Measurements from ENCODE around the gene UBE2F. TPM values are rescaled to one million over a fixed set of nuclear protein-coding genes. Genes with fewer than 3 reads are reported as not detected.

The UBE2F gene
- total and polyA plus RNA-seq, 3 donors from 2014 or later, result 68.3 to 77.8 (median 72.8) TPM

DNA sequence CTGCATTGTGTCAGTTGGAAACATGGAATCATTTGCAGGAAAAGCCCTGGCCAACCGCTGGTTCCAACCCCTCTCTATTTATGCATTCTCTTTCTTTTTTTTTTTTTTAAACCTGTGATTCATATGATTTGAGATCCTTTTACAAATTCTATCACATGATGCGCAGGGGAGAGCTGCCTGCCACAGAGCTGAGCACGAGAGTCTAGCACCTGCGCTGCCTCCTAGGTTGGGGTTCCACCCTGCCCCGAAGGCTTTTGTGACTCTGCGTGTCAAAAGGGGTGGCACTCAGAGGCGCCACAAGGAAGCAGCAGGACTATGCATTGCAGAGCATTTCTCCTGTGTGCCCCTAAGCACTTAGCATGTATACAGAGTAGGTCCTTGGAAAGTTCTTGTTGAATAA is 116.0 kb downstream of the UBE2F start:
- TF ChIP-seq POLR2A (IDR thresholded peaks at IDR 0.05), result no peak
- TF ChIP-seq, protein P1, sequence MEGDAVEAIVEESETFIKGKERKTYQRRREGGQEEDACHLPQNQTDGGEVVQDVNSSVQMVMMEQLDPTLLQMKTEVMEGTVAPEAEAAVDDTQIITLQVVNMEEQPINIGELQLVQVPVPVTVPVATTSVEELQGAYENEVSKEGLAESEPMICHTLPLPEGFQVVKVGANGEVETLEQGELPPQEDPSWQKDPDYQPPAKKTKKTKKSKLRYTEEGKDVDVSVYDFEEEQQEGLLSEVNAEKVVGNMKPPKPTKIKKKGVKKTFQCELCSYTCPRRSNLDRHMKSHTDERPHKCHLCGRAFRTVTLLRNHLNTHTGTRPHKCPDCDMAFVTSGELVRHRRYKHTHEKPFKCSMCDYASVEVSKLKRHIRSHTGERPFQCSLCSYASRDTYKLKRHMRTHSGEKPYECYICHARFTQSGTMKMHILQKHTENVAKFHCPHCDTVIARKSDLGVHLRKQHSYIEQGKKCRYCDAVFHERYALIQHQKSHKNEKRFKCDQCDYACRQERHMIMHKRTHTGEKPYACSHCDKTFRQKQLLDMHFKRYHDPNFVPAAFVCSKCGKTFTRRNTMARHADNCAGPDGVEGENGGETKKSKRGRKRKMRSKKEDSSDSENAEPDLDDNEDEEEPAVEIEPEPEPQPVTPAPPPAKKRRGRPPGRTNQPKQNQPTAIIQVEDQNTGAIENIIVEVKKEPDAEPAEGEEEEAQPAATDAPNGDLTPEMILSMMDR (IDR thresholded peaks at IDR 0.05), result no peak
- Histone ChIP-seq H3K9me3 (no peaks in the 10 kb centered on the region), H3K27ac (no peak overlapping the region), H3K4me1 (no peaks in the 10 kb centered on the region), H3K36me3 (ENCODE audit: low read depth, missing control alignments) (no peaks in the 10 kb centered on the region), H3K27me3 (no peaks in the 10 kb centered on the region), H3K4me3 (no peak overlapping the region)
- intact Hi-C loops (cut with DNase I; ENCODE audit: low total_unique reads), result no loop called here
- no peak for DNase-seq
- WGBS, 2 donors, result 82 to 97% methylated on average over 7 of the region's 7 CpGs

DNA sequence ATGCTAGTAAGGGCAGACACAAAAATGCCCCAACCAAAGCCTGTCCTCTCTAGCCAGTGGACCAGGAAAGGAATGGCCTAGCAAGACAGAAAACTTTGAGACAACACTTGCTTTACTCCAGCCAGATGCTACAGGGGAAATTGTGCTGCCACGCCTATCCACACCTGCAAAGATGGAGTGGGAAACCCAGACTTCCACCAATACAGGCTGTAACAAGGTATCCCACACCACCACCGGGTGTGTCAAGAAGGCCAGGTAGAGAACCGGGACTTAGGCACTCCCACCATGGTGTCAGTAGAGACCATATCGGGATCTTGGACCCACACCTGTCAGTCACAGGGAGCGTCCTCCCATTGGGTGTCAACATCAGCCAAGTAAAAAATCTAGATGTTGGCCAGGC is 117.1 kb downstream of the UBE2F start:
- 79 to 100% methylated on average over 1 to 5 of the region's 5 CpGs for WGBS, 2 donors
- Histone ChIP-seq H3K27me3 (no peaks in the 10 kb centered on the region), H3K9me3 (no peaks in the 10 kb centered on the region), H3K27ac (no peak overlapping the region), H3K36me3 (ENCODE audit: low read depth, missing control alignments) (no peaks in the 10 kb centered on the region), H3K4me3 (no peak overlapping the region), H3K4me1 (no peaks in the 10 kb centered on the region)
- TF ChIP-seq POLR2A (IDR thresholded peaks at IDR 0.05), result no peak
- TF ChIP-seq, protein P1 (IDR thresholded peaks at IDR 0.05), result no peak
- no peak for DNase-seq
- intact Hi-C loops (cut with DNase I; ENCODE audit: low total_unique reads), result no loop called here

DNA sequence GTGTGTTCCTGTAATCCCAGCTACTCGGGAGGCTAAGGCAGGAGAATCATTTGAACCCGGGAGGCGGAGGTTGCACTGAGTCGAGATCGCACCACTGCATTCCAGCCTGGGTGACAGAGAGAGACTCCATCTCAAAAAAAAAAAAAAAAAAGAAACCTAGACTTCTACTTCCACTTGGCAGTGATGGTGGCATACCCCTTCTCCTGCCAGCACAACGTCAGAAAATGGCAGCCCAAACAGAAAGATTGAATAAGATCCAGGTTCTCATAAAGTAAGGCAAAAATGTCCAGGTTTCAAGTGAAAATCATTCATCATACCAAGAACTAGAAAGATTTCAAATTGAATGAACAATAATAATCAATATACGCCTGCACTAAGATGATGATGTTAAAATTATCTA is 117.9 kb downstream of the UBE2F start:
- WGBS, 2 donors, result 87 to 93% methylated on average over 7 of the region's 7 CpGs
- no peak overlapping the region for H3K4me3 ChIP-seq
- no peaks in the 10 kb centered on the region for H3K36me3 ChIP-seq (ENCODE audit: low read depth, missing control alignments)
- intact Hi-C loops (cut with DNase I; ENCODE audit: low total_unique reads), result no loop called here
- H3K9me3 ChIP-seq, result no peaks in the 10 kb centered on the region
- no peak for DNase-seq
- H3K27me3 ChIP-seq, result no peaks in the 10 kb centered on the region
- H3K4me1 ChIP-seq, result no peaks in the 10 kb centered on the region
- H3K27ac ChIP-seq, result no peak overlapping the region
- no peak for TF ChIP-seq POLR2A (IDR thresholded peaks at IDR 0.05)
- TF ChIP-seq, protein P1 (IDR thresholded peaks at IDR 0.05), result no peak

DNA sequence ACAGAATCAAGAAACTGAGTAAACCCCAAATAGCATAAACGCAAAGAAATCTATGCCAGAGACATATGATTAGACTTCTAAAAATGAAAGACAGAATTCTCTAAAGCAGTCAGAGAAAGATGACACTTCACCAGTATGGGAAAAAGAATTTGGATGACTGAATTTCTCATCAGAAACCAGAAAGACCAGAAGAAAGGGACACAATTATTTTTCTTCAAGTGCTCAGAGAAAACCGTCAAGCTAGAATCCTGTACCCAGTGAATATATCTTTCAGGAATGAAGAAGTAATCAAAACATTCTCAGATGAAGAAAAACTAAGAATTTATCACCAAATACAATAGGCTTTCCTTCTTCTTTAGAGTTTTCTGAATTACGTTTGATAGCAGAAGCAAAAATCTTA is 119.1 kb downstream of the UBE2F start:
- TF ChIP-seq, protein P1 (IDR thresholded peaks at IDR 0.05), result no peak
- no peak for TF ChIP-seq POLR2A (IDR thresholded peaks at IDR 0.05)
- WGBS, 2 donors, result 90 to 91% methylated on average over 3 of the region's 3 CpGs
- Histone ChIP-seq H3K36me3 (ENCODE audit: low read depth, missing control alignments) (no peaks in the 10 kb centered on the region), H3K27me3 (no peaks in the 10 kb centered on the region), H3K4me3 (no peak overlapping the region), H3K9me3 (no peaks in the 10 kb centered on the region), H3K4me1 (no peaks in the 10 kb centered on the region), H3K27ac (no peak overlapping the region)
- no peak for DNase-seq
- intact Hi-C loops (cut with DNase I; ENCODE audit: low total_unique reads), result no loop called here

DNA sequence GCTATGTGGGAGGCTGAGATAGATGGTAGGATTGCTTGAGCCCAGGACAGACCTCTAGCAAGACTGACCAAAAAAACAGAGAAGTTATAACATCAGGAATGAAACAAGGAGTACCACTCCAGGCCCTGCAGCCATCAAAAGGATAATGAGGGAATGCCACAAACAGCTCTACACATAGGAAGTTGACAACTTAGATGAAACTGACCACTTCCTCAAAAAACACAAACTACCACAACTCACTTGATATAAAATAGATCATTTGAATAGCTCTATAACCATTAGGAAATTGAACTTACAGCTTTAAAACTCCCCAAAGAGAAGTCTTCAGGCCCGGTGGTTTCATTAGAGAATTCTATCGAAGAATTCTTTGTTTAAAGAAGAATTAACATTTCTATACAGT is 120.4 kb downstream of the UBE2F start:
- no peak for DNase-seq
- 85 to 92% methylated on average over 2 of the region's 2 CpGs for WGBS, 2 donors

More for the DNA sequence above, 120.4 kb downstream of the UBE2F start:
- H3K27ac ChIP-seq, result no peak overlapping the region
- H3K9me3 ChIP-seq, result no peaks in the 10 kb centered on the region
- intact Hi-C loops (cut with DNase I; ENCODE audit: low total_unique reads), result no loop called here
- H3K36me3 ChIP-seq (ENCODE audit: low read depth, missing control alignments), result no peaks in the 10 kb centered on the region
- no peaks in the 10 kb centered on the region for H3K4me1 ChIP-seq
- no peak for TF ChIP-seq POLR2A (IDR thresholded peaks at IDR 0.05)
- TF ChIP-seq, protein P1 (IDR thresholded peaks at IDR 0.05), result no peak
- no peak overlapping the region for H3K4me3 ChIP-seq
- no peaks in the 10 kb centered on the region for H3K27me3 ChIP-seq

All from testis (tissue), 3 donors.